ENCODE data around the gene HAO1. TPM values are rescaled to one million over a fixed set of nuclear protein-coding genes. Genes with fewer than 3 reads are reported as not detected.

The HAO1 gene
- total RNA-seq, 1 experiment from 2014 or later, result not detected

DNA sequence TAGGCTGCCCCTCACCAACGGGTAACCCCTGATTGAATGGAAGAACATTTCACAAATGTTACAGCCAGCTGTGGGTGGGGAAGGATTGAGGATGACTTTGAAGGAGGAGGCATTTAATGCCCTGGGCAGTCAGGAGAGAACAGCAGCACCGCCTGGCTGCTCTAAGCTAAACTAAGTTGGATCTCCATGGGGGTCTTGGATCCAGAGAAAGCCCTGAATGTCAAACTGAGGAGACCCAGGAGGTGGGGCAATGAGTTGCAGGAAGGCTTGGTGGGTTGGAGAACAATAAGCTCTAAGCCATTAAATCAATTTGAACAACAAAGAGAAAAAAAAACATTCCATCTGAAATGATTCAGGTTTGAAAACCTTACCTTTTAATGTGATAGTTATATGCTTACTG is 43.9 kb upstream of the HAO1 start:
- CTCF ChIA-PET, result no interaction called here
- H3K9me3 ChIP-seq (ENCODE audit: low read depth, low read length, poor library complexity, severe bottlenecking), result no peaks in the 10 kb centered on the region
- POLR2A ChIA-PET (ENCODE audit: low non-redundant PET), result no interaction called here
- H3K27me3 ChIP-seq (replicated peaks; ENCODE audit: insufficient read depth, low read depth, low read length, poor library complexity), result no peaks in the 10 kb centered on the region
- no peak for TF ChIP-seq EZH2 (IDR thresholded peaks at IDR 0.05; ENCODE audit: borderline replicate concordance, low read depth, low read length, poor library complexity, severe bottlenecking)
- TF ChIP-seq, protein P1, sequence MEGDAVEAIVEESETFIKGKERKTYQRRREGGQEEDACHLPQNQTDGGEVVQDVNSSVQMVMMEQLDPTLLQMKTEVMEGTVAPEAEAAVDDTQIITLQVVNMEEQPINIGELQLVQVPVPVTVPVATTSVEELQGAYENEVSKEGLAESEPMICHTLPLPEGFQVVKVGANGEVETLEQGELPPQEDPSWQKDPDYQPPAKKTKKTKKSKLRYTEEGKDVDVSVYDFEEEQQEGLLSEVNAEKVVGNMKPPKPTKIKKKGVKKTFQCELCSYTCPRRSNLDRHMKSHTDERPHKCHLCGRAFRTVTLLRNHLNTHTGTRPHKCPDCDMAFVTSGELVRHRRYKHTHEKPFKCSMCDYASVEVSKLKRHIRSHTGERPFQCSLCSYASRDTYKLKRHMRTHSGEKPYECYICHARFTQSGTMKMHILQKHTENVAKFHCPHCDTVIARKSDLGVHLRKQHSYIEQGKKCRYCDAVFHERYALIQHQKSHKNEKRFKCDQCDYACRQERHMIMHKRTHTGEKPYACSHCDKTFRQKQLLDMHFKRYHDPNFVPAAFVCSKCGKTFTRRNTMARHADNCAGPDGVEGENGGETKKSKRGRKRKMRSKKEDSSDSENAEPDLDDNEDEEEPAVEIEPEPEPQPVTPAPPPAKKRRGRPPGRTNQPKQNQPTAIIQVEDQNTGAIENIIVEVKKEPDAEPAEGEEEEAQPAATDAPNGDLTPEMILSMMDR (conservative IDR thresholded peaks at IDR 0.05; ENCODE audit: low read depth, low read length), result no peak
- no TSS peak for BruUV-seq (replicated peaks)
- H3K27ac ChIP-seq (ENCODE audit: low read depth, low read length, poor library complexity, severe bottlenecking), result no peak overlapping the region
- no peak for DNase-seq (ENCODE audit: low spot score)
- H3K36me3 ChIP-seq (ENCODE audit: insufficient read depth, low read length, poor library complexity, severe bottlenecking), result no peaks in the 10 kb centered on the region
- H3K4me1 ChIP-seq (ENCODE audit: insufficient read depth, low read length, poor library complexity, severe bottlenecking), result no peaks in the 10 kb centered on the region
- intact Hi-C loops (cut with micrococcal nuclease; ENCODE audit: unreplicated experiment), result no loop called here
- H3K4me3 ChIP-seq (ENCODE audit: low read depth, low read length, poor library complexity, severe bottlenecking), result no peak overlapping the region

DNA sequence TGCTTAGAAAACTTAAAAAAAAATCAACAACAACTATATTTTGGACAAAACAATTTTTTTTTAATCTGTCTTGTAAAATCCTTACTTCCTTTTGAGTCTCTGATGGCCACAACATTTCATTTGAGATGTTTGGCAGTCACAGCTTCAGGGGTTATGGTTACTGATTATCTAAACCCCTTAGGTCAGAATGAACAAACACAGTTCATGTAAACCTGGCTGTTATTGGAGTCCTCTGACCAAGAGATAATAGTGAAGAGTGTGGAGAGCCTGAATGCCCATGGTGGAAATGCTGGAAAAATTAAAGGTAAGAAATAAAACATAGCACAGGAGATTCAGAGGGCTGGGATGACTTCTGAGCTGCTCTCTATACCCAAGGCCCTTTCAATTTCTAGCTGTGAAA is 41.1 kb upstream of the HAO1 start:
- no peak overlapping the region for H3K4me3 ChIP-seq (ENCODE audit: low read depth, low read length, poor library complexity, severe bottlenecking)
- no peaks in the 10 kb centered on the region for H3K27me3 ChIP-seq (replicated peaks; ENCODE audit: insufficient read depth, low read depth, low read length, poor library complexity)
- POLR2A ChIA-PET (ENCODE audit: low non-redundant PET), result no interaction called here
- no peak overlapping the region for H3K27ac ChIP-seq (ENCODE audit: low read depth, low read length, poor library complexity, severe bottlenecking)
- no TSS peak for BruUV-seq (replicated peaks)
- TF ChIP-seq, protein P1 (conservative IDR thresholded peaks at IDR 0.05; ENCODE audit: low read depth, low read length), result no peak
- no peak for TF ChIP-seq EZH2 (IDR thresholded peaks at IDR 0.05; ENCODE audit: borderline replicate concordance, low read depth, low read length, poor library complexity, severe bottlenecking)
- H3K9me3 ChIP-seq (ENCODE audit: low read depth, low read length, poor library complexity, severe bottlenecking), result no peaks in the 10 kb centered on the region
- CTCF ChIA-PET, result no interaction called here
- intact Hi-C loops (cut with micrococcal nuclease; ENCODE audit: unreplicated experiment), result no loop called here
- H3K36me3 ChIP-seq (ENCODE audit: insufficient read depth, low read length, poor library complexity, severe bottlenecking), result no peaks in the 10 kb centered on the region
- no peak for DNase-seq (ENCODE audit: low spot score)
- H3K4me1 ChIP-seq (ENCODE audit: insufficient read depth, low read length, poor library complexity, severe bottlenecking), result no peaks in the 10 kb centered on the region

DNA sequence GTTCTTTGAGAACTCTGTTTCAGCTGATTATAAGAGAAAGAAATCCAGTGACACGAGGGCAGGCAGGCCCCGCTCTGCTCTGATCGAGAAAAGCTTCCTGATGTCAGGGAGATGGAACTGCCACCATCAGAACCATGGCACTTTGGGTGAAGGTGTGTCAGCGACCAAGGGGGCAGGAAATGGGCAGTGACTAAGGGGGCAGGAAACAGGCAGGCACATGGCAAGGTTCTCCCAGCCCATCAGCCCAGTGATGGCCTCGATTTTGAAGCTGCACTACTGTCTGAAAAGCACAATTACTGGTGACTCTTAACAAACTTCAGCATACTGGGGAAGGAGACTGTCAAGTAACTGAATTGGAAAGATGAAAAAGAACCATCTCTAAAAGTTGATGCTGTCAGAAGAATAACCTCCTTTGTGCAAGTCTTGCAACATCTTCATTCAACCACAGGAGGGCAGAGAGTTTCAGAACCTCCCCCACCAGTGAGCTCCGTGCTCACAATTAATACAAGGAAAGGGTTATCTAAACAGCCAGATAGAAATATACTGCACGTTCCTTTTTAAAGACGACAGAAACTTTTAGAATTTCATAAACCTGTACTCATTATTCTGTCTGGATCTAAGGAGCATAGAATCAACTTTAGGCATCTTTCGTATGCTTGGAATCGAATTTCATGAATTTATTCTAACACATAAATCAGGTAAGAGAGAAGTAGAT is 40.2 kb upstream of the HAO1 start:
- no peak overlapping the region for H3K27ac ChIP-seq (ENCODE audit: low read depth, low read length, poor library complexity, severe bottlenecking)
- BruUV-seq (replicated peaks), result no TSS peak
- CTCF ChIA-PET, result interaction anchor here (0.6 to 1.4 kb wide), 5 partner anchors 9 to 779 kb away, joined by 3 to 12 read pairs (median 6); no protein-coding TSS in a partner anchor
- no peaks in the 10 kb centered on the region for H3K4me1 ChIP-seq (ENCODE audit: insufficient read depth, low read length, poor library complexity, severe bottlenecking)
- TF ChIP-seq, protein P1 (conservative IDR thresholded peaks at IDR 0.05; ENCODE audit: low read depth, low read length), result peak; percentile 57
- no peak for TF ChIP-seq EZH2 (IDR thresholded peaks at IDR 0.05; ENCODE audit: borderline replicate concordance, low read depth, low read length, poor library complexity, severe bottlenecking)
- H3K27me3 ChIP-seq (replicated peaks; ENCODE audit: insufficient read depth, low read depth, low read length, poor library complexity), result no peaks in the 10 kb centered on the region
- POLR2A ChIA-PET (ENCODE audit: low non-redundant PET), result no interaction called here
- no peaks in the 10 kb centered on the region for H3K36me3 ChIP-seq (ENCODE audit: insufficient read depth, low read length, poor library complexity, severe bottlenecking)
- H3K4me3 ChIP-seq (ENCODE audit: low read depth, low read length, poor library complexity, severe bottlenecking), result no peak overlapping the region
- intact Hi-C loops (cut with micrococcal nuclease; ENCODE audit: unreplicated experiment), result loop anchor here (1.0 kb wide), 1 partner anchor 742 kb away; no protein-coding TSS in a partner anchor
- peak; percentile 58 for DNase-seq (ENCODE audit: low spot score)
- no peaks in the 10 kb centered on the region for H3K9me3 ChIP-seq (ENCODE audit: low read depth, low read length, poor library complexity, severe bottlenecking)
